Breast epithelium (tissue), 4 donors: Measurements from ENCODE around the gene CHD6. TPM values are rescaled to one million over a fixed set of nuclear protein-coding genes. Genes with fewer than 3 reads are reported as not detected.
A peak's percentile ranks its signal among the peaks of the same experiment; 100 is the strongest.

Experiments used
- DNase-seq, 2 donors: peaks; one replicate each; pipeline ENCODE4 v3.0.0-alpha.2; 2019; ENCODE audit warnings: low spot score in 2 of 2
- H3K27ac ChIP-seq, 2 donors: fragments of 200-600 bp; sonication (generic) in 1 of 2; one replicate each; pipeline ENCODE4 v1.5.1; 2016 to 2019; ENCODE audit warnings: mild to moderate bottlenecking in 1 of 2
- H3K27me3 ChIP-seq, 2 donors: fragments of 200-600 bp; sonication (generic) in 1 of 2; one replicate each; pipeline versions ENCODE4 v1.5.1 to v1.6.0; 2017 to 2019; ENCODE audit warnings: control low read depth in 1 of 2, mild to moderate bottlenecking in 1 of 2
- H3K36me3 ChIP-seq: fragments of 200-600 bp; one replicate; pipeline ENCODE4 v1.5.1; 2019
- H3K4me1 ChIP-seq, 2 donors: fragments of 200-600 bp; sonication (generic); one replicate each; pipeline ENCODE4 v1.5.1; 2016 to 2019; ENCODE audit warnings: control low read depth in 1 of 2
- H3K4me3 ChIP-seq, 3 donors: fragments of 200-600 bp; sonication (generic); 1 replicate in 2 of 3; 2 replicates in 1 of 3; pipeline ENCODE4 v1.5.1; 2016 to 2019; ENCODE audit warnings: mild to moderate bottlenecking in 3 of 3, moderate library complexity in 2 of 3
- H3K9me3 ChIP-seq, 2 donors: fragments of 200-600 bp; sonication (generic) in 1 of 2; one replicate each; pipeline ENCODE4 v1.5.1; 2016 to 2019; ENCODE audit warnings: control low read depth in 1 of 2
- CTCF ChIP-seq, 3 donors: fragments of 450-650 bp; IDR thresholded peaks; one replicate each; pipeline ENCODE4 v1.5.1; 2016 to 2017; ENCODE audit warnings: antibody characterized with exemption in 3 of 3, mild to moderate bottlenecking in 3 of 3, moderate library complexity in 3 of 3
- POLR2A ChIP-seq: fragments of 450-650 bp; IDR thresholded peaks from one replicate; pipeline ENCODE4 v1.6.1; 2016; ENCODE audit warnings: antibody characterized with exemption, mild to moderate bottlenecking, moderate library complexity
- POLR2AphosphoS5 ChIP-seq, 3 donors: sonication (generic); formaldehyde crosslinking; IDR thresholded peaks; one replicate each; pipeline ENCODE4 v1.6.1; 2017; ENCODE audit warnings: antibody characterized with exemption in 3 of 3
- intact Hi-C: fragments of 100-400 bp; cut with DNase I; formaldehyde crosslinking; loops from one replicate; pipeline ENCODE4 v1.15.1; 2023; ENCODE audit warnings: low total_unique reads
- total RNA-seq, 3 donors: library from RNA; depleted of rRNA; stranded (reverse); fragments of >200 nt; gene quantifications; one replicate each; pipeline ENCODE4 v1.1.0, GENCODE V29; 2016

Gene CHD6
- total RNA-seq, 3 donors from 2014 or later = 31.4 to 85.8 (median 81.0) TPM

DNA sequence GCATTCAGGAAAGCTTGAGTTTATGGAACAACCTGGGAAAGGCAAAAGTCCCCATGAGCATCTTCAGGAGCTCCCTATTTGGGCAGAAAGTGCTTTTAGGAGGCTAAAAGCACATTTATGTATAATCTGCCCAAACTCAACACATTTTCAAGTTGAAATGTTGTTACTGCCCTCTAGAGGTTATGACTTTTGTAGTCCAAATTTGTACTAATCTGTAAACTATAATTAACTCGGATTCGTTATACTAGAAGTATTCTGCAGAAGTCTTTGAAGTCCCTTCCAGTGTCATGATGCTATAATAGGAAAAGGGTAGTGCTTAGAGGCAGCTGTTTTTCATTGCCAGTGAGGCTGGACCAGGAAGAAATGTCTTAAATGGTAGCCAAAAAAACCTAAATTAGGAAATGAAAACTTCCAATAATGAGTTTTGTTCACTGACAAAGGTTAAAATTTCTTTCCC is 206.8 kb downstream of the CHD6 start:
- Histone ChIP-seq H3K4me3 (no peak overlapping the region), H3K9me3 (no peaks in the 10 kb centered on the region), H3K4me1 (peaks cover 3 to 12% of the 10 kb centered on the region in 2 donors), H3K27ac (peak overlapping the region; percentile 57 to 70), H3K27me3 (no peaks in the 10 kb centered on the region), H3K36me3 (no peaks in the 10 kb centered on the region)
- DNase-seq = no peak
- TF ChIP-seq POLR2A = no peak
- peak; percentile 16 to 46 (median 44) for TF ChIP-seq CTCF (IDR thresholded peaks at IDR 0.05)
- intact Hi-C loops = loop anchor here (10.0 kb wide), 1 partner anchor 67 kb away; the partner anchor contains the start of gene LPIN3

DNA sequence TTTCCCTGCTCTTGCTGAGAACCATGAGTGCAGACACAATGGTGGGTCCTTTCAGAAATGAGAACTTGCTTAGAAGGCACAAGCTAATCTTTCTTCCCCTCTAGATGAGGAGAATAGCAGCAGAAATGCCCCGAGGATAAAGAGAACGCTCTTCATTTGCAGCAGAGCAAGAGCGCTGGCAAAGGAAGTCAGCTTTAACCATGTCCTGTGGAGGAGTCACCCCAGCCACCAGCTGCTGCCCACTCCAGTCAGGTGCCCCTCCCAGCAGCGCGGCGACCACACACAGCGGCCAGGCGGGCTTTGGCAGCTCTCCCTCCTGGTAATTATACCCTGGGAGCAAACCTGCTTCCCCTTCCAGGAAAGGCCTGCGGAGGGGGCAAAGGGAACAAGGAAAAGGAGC is 209.2 kb downstream of the CHD6 start:
- no peaks in the 10 kb centered on the region for H3K27me3 ChIP-seq
- TF ChIP-seq POLR2AphosphoS5 (IDR thresholded peaks at IDR 0.05) = no peak
- peaks cover 8% of the 10 kb centered on the region for H3K36me3 ChIP-seq
- intact Hi-C loops = no loop called here
- H3K27ac ChIP-seq = peak overlapping the region in 1 of 2 donors; percentile 19
- H3K9me3 ChIP-seq = no peaks in the 10 kb centered on the region
- H3K4me3 ChIP-seq = no peak overlapping the region
- H3K4me1 ChIP-seq = peaks cover 3 to 12% of the 10 kb centered on the region in 2 donors
- no peak for DNase-seq

DNA sequence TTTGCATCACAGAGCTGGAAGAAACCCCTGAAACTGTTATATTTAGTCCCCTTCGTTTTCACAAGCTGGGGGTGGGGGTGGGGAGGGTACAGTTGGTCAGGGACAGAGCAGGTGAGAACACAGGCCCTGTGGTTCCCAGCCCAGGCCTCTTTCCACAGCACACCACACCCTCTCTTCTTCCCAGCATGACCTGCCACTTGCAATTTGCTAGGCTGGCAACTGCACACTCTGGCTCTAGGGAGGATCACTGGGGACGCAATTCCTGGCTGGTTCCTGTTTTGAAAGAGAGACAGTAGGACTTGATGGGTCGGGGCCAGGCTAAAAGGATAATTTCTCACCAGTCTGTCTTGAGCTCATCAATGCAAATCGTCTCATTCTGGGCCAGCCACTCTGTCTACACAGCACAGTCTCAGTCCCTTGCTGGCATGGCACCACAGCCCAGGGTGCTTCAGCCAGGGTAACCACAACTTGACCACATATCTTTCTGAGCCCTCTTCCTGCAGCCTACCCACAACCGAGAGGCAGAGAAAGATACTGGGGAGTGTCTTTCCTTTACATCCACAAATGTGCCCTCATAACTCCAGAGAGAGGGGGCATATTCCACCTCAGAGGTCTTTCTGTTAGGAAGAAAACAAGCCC is 209.9 kb downstream of the CHD6 start:
- peak overlapping the region in 1 of 2 donors; percentile 19 for H3K27ac ChIP-seq
- intact Hi-C loops = no loop called here
- DNase-seq = no peak

GRCh38 chr20:41407607-41408006 is 210.6 kb downstream of the CHD6 start:
- no peaks in the 10 kb centered on the region for H3K27me3 ChIP-seq
- intact Hi-C loops = no loop called here
- H3K27ac ChIP-seq = peak overlapping the region in 1 of 2 donors; percentile 12
- DNase-seq = no peak
- no peak overlapping the region for H3K4me3 ChIP-seq
- peaks cover 14% of the 10 kb centered on the region for H3K36me3 ChIP-seq
- H3K9me3 ChIP-seq = no peaks in the 10 kb centered on the region
- H3K4me1 ChIP-seq = peaks cover 3 to 12% of the 10 kb centered on the region in 2 donors
- TF ChIP-seq POLR2A = no peak
- TF ChIP-seq CTCF (IDR thresholded peaks at IDR 0.05) = no peak
- no peak for TF ChIP-seq POLR2AphosphoS5 (IDR thresholded peaks at IDR 0.05)

More for the DNA sequence above, 209.9 kb downstream of the CHD6 start:
- Histone ChIP-seq H3K36me3 (peaks cover 14% of the 10 kb centered on the region), H3K4me3 (no peak overlapping the region), H3K4me1 (peaks cover 3 to 12% of the 10 kb centered on the region in 2 donors), H3K27me3 (no peaks in the 10 kb centered on the region), H3K9me3 (no peaks in the 10 kb centered on the region)
- TF ChIP-seq CTCF (IDR thresholded peaks at IDR 0.05) = no peak
- TF ChIP-seq POLR2AphosphoS5 (IDR thresholded peaks at IDR 0.05) = no peak
- TF ChIP-seq POLR2A = no peak

DNA sequence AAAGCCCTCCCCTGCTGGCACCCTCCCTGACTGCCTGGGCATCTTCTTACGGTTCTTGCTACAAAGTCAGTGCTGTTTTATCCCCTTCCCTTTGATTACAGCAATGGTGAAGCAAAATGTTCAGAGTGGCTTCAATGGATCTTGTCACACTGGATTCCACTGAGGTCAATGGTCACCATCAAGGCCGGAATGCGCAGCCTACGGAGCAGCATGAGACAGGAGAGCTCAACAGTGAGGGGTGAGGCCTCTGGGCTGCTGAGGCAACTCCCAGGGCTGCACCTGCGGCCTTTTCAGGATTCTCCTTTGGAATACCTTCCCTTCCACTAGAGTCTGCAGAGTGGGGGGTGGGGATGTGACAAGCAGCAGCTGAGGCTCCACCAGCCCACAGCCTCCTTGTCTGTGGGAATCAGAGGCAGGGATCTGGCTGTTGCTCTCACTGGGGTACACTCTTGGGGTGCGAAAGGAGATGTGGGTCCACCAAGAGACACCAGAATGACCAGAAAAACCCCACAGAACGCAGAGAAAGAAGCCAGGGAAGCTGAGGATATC is 211.2 kb downstream of the CHD6 start:
- intact Hi-C loops = no loop called here
- no peaks in the 10 kb centered on the region for H3K27me3 ChIP-seq
- H3K9me3 ChIP-seq = no peaks in the 10 kb centered on the region
- DNase-seq = no peak
- TF ChIP-seq POLR2A = no peak
- no peak overlapping the region for H3K4me3 ChIP-seq
- H3K36me3 ChIP-seq = peaks cover 14% of the 10 kb centered on the region
- H3K4me1 ChIP-seq = peaks cover 3 to 12% of the 10 kb centered on the region in 2 donors
- peak overlapping the region in 1 of 2 donors; percentile 3 for H3K27ac ChIP-seq

- DNase-seq = no peak
- Histone ChIP-seq H3K36me3 (peaks cover 14% of the 10 kb centered on the region), H3K27me3 (no peaks in the 10 kb centered on the region), H3K9me3 (no peaks in the 10 kb centered on the region), H3K27ac (no peak overlapping the region), H3K4me3 (no peak overlapping the region), H3K4me1 (peaks cover 3 to 8% of the 10 kb centered on the region in 2 donors)
- intact Hi-C loops = no loop called here
- TF ChIP-seq POLR2AphosphoS5 (IDR thresholded peaks at IDR 0.05) = no peak
- no peak for TF ChIP-seq CTCF (IDR thresholded peaks at IDR 0.05)
These were observed 211.8 kb downstream of the CHD6 start for GRCh38 chr20:41406353-41406752.
